Right renal pelvis (tissue), 4 donors: ENCODE results near the gene BCL7A. TPM values are rescaled to one million over a fixed set of nuclear protein-coding genes. Genes with fewer than 3 reads are reported as not detected.

ENCODE experiments used
- DNase-seq, 4 donors: peaks; one replicate each; pipeline ENCODE4 v3.0.0-alpha.2; 2013; ENCODE audit warnings: low read depth in 4 of 4, low spot score in 3 of 4, missing footprints in 1 of 4
- polyA plus RNA-seq, 4 donors: library from polyadenylated mRNA; unstranded; fragments of 120-200 nt; gene quantifications; one replicate each; pipeline ENCODE4 v1.2.1, GENCODE V29; 2013; ENCODE audit not compliant: insufficient read length in 4 of 4

Gene BCL7A
- polyA plus RNA-seq, 4 donors, result 34.0 to 39.7 (median 37.6) TPM

- DNase-seq, result no peak
Observed at GRCh38 chr12:121996945-121997612, 24.6 kb upstream of the BCL7A start.

GRCh38 chr12:122001466-122002209 is 20.0 kb upstream of the BCL7A start:
- no peak for DNase-seq

- no peak for DNase-seq
Observed at GRCh38 chr12:122003651-122004611, 17.8 kb upstream of the BCL7A start.

GRCh38 chr12:122004633-122005071 is 17.0 kb upstream of the BCL7A start:
- DNase-seq, result no peak

- DNase-seq, result no peak
Observed at GRCh38 chr12:122005252-122005776, 16.4 kb upstream of the BCL7A start.

- DNase-seq, result no peak
Observed at GRCh38 chr12:122006186-122006926, 15.3 kb upstream of the BCL7A start.

- DNase-seq, result no peak
Observed at GRCh38 chr12:122009741-122010140, 11.9 kb upstream of the BCL7A start.

- DNase-seq, result no peak
Observed at GRCh38 chr12:122012184-122012583, 9.5 kb upstream of the BCL7A start.

- DNase-seq, result no peak
Observed at GRCh38 chr12:122013136-122013535, 8.5 kb upstream of the BCL7A start.

- DNase-seq, result no peak
Observed at GRCh38 chr12:122013791-122014590, 7.7 kb upstream of the BCL7A start.

GRCh38 chr12:122014781-122015180 is 6.9 kb upstream of the BCL7A start:
- no peak for DNase-seq

- DNase-seq, result no peak
Observed at GRCh38 chr12:122018457-122018856, 3.2 kb upstream of the BCL7A start.

- no peak for DNase-seq
Observed at GRCh38 chr12:122018937-122019336, 2.7 kb upstream of the BCL7A start.

- DNase-seq, result no peak
Observed at GRCh38 chr12:122020795-122021192, 890 bp upstream of the BCL7A start.

GRCh38 chr12:122021193-122021821 is 377 bp upstream of the BCL7A start:
- DNase-seq, result no peak

- no peak for DNase-seq
Observed at GRCh38 chr12:122022393-122023338, 982 bp downstream of the BCL7A start.

- DNase-seq, result no peak
Observed at GRCh38 chr12:122023339-122024131, 1.9 kb downstream of the BCL7A start.
